HG02884 (cell line): ENCODE results near the gene AQP6.
"Not testable (repeated sequence)": the region's sequence is repeated elsewhere in the genome, so short reads cannot be mapped to it uniquely, and the experiment has no call there.

ENCODE experiments used
- ATAC-seq: cut with Tn5 transposase; IDR thresholded peaks from one replicate; pipeline ENCODE4 v1.9.1; 2021; ENCODE audit warnings: mild to moderate bottlenecking, moderate library complexity; ENCODE audit not compliant: unreplicated experiment

Gene AQP6

GRCh38 chr12:49987625-49988303 lies 15.0 kb downstream of the AQP6 start:
- ATAC-seq = no peak

- not testable (repeated sequence) for ATAC-seq
Measured at GRCh38 chr12:49989400-49989799, 16.7 kb downstream of the AQP6 start.

DNA sequence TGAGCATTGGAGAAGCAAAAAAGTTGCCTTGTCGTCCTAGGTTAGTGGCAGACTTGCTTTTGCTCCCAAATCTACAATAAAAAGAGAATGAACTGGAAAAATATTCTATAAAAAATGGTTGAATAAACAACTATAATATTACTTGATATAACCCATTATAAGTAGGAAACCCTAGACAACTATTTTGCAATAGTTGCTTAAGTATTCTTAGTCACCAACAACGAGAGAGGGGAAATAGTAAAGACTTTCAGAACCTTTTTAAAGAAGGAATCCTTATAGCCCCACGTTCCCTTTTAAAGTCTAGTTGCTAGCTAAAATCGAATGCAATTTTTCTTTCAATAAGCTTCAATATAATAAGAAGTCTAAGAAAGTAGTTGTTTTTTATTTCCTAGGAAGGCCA lies 17.5 kb downstream of the AQP6 start:
- no peak for ATAC-seq

DNA sequence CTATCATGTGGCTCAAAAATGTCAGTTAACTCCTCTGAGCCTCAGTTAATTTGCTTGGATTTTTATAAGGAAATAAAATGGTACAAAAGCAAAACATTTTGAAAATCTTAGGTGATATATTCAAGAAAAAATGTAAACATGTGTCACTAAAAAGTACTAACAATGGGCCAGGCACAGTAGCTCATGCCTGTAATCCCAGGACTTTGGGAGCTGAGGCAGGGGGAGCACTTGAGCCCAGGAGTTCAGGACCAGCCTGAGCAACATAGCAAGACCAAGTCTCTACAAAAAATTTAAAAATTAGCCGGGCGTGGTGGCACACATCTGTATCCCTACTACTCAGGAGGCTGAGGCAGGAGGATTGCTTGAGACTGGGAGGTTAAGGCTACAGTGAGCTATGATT lies 25.7 kb downstream of the AQP6 start:
- ATAC-seq = no peak

DNA sequence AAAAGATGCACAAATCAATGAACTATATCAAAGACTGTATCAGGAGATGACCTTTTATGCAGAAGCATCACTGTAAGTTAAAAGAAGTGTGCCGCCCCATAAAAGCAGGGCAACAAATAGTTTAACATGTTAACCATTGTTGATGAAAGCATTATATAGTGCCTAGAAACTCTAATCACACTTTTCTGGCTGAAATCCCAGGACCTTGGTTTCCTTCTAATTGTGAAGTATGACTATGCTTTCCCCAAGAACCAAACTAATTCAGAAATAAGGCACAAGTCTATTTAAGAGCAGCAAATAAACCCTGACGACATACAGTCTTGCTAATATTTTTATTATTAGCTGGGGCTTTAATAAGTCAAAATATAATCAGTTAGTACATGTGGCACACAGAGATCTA lies 30.8 kb downstream of the AQP6 start:
- ATAC-seq = no peak

DNA sequence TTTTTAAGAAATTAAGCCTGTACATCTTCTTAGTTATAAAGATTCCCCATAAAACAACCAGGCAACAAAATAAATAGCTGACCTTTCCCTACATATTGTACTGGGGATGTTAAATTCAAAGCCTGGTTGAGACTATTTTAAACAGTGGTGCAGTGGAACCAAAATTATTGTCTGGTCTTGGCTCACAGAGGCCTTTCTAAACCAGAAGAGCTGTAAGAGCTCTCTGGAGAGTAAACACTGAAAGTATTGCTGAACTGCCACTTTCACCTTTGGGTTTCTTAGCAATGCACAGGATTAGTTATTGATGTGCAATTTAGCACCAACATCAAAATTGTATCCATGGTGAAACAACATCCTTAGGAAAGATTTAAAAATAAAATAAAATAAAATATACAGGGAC lies 31.9 kb downstream of the AQP6 start:
- no peak for ATAC-seq

- ATAC-seq = no peak
Measured at GRCh38 chr12:50005175-50005574, 32.4 kb downstream of the AQP6 start.

- ATAC-seq = no peak
Measured at GRCh38 chr12:50006280-50006679, 33.5 kb downstream of the AQP6 start.

- no peak for ATAC-seq
Measured at GRCh38 chr12:50006754-50007442, 34.2 kb downstream of the AQP6 start.

DNA sequence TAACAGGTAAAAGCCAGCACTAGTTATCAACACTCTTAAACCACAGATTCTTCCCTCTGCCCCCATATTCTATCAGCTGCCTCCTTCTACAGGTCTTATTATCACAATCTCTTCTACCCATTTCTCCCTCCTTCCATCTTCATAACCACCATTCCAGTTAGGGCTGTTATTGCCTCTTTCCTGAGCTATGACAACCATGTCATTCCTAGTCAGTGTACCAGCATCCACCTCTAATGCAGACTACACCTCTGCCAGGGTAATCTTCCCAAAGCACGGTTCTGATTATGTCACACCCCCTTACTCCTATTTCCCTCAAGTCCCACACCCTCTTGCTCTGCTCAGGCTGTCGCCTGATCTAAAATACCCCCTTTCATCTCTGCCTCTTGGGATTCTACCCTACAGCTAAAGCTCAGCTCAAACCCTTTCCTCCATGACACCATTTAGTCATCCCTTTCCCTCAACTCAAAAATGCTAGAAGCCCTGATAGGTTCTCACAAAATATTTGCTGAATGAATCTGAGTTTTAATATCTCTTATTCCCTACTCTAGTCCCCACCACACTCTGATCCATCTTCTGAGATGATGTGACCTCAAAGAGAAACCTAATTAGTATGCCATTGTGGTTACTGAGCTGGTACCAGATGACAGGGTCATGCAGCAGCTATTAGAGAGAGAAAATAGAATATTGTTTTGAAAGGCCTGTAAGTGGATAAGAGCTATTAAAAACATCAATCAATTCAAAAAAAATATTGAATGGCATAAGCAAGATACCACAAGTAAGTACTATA lies 40.8 kb downstream of the AQP6 start:
- no peak for ATAC-seq

- no peak for ATAC-seq
Measured at GRCh38 chr12:50014342-50014741, 41.6 kb downstream of the AQP6 start.

- no peak for ATAC-seq
Measured at GRCh38 chr12:50016501-50017475, 44.0 kb downstream of the AQP6 start.

DNA sequence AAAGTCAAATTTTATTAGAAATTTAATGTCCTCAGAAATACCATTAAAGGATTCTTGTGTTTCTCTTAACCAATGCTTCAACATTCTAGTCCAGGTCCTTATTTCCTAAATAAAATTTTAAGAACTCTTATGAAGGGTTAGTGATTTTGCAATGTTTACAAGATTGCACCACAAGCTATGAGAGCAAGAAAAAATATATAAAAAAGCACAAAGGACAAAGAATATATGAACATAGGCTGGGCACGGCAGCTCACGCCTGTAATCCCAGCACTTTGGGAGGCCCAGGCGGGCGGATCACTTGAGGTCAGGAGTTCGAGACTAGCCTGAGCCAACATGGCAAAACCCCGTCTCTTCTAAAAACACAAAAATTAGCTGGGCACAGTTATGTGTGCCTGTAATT lies 44.9 kb downstream of the AQP6 start:
- ATAC-seq = no peak

DNA sequence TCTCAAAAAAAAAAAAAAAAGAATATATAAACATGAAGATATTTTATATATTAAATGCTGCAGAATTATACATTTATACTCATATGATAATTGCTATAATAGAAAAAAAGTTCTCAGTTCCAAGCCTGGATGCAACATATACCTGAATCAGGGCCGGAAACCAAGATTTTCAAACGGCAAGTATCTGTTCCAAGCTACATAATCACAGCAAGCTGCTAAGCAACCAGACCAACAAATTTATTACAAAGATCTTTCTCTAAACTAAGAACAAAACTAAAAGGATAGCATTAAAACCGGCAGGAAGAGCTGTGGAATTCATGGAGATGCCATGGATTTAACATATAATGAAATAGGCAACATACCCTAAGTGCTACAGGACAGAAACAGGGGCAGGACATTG lies 45.4 kb downstream of the AQP6 start:
- ATAC-seq = no peak

DNA sequence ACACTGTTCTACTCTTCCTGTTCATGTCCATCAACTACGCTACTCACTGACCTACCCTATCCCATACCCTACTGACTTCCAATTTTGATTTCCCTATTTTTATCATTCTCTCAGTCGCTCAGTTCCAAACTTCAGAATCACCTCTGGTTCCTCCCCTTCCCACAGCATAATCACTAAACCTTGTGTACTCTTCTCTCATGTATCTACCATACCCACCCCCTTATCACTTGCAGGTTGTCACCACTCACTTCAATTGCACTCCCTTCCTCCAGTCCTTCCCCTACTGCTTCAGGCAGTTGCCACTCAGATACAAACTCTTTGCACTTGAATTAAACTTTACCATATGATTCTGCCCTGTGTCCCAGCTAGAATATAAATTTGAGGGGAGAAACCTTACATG lies 46.2 kb downstream of the AQP6 start:
- ATAC-seq = no peak

GRCh38 chr12:50019524-50019923 lies 46.8 kb downstream of the AQP6 start:
- no peak for ATAC-seq

GRCh38 chr12:50021031-50021430 lies 48.3 kb downstream of the AQP6 start:
- ATAC-seq = no peak

DNA sequence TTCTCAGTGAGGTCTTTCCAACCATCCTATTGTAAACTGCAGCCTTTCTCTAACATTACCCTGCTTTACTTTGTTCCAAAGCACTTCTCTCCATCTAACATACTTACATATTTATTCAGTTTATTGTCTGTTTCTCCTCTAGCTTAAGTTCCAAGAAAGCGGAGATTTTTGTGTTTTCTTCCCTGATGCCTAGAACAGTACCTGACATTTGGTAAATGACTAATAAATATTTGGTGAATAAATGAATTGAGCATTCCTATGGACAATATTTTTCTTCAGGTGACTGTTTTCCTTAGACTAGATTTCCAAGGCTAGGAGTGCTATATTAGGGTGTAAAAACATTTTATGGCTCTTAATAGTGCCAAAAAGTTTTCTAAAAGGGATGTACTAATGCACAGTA lies 50.2 kb downstream of the AQP6 start:
- no peak for ATAC-seq

DNA sequence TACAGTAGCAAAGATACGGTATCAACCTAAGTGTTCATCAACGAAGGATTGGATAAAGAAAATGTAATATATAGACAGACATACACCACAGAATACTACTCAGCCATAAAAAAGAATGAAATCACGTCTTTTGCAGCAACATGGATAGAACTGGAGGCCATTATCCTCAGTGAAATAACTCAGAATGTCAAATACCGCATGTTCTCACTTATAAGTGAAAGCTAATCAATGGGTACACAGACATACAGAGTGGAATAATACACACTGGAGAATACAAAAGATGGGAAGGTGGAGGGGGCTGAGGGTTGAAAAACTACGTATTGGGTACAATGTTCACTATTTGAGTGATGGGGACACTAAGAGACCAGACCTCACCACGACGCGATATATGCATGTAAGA lies 51.5 kb downstream of the AQP6 start:
- ATAC-seq = no peak

GRCh38 chr12:50024805-50025186 lies 52.0 kb downstream of the AQP6 start:
- ATAC-seq = peak; percentile 6
